GM18951 (cell line): ENCODE results near the gene TAC3.

Source experiments
- POLR2A ChIP-seq: IDR thresholded peaks from 4 replicates; pipeline ENCODE4 v1.6.1; 2011; ENCODE audit warnings: mild to moderate bottlenecking; ENCODE audit not compliant: insufficient read length, insufficient read depth; ENCODE audit errors: extremely low read depth
- in situ Hi-C: fragments of 300-500 bp; cut with MboI; formaldehyde crosslinking; loops from one replicate; pipeline ENCODE4 v1.12.0; 2022; ENCODE audit warnings: low sequenced_read_pairs, mixed read lengths, inconsistent platforms; ENCODE audit not compliant: unreplicated experiment

Gene TAC3

DNA sequence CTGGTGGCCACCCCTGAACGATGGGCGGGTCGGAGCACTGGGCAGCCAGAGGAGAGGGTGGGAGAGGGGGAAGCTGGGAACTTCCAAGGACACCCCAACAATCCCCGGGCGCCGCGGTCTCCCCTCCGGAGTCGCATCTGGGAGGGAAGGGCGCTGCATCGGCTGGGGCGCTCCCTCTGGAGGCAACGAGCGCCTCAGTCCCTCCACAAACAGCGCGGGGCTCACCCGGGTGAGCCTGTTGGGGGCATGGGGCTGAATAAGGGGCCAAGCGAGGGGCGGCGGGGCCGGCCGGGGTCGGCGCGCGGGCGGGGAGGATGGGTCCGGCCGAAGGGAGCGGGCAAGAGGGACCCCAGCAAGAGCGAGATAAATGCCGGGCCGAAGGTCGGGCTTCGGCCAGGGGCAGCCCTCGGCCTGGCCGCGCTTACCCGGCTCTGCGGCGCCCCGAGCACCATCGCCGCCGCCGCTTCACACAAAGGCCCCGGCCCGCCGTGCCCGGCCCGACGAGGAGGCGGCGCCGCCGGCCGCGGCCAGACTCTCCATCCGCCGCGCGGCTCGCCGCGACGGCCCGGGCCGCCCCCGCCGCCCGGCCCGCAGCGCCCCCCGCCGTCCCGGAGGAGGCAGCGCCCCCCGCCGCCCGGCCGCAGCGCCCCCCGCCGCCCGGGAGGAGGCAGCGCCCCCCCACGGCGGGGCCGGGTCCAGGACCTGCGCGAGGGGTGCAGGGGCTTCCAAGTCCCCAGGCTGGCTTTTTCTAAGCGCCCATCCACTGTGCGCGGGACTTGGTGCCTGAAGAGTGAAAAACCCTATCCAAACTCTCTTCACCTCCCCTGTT lies 10.1 kb downstream of the TAC3 start, which contains the start of gene ZBTB39:
Gene ZBTB39, minus strand, starts transcription at position 567 of the 829 bp plus-strand sequence. CDS start 1,629 bp downstream, outside the sequence.
- in situ Hi-C loops, result loop anchor here (10.0 kb wide), 1 partner anchor 109 kb away; the partner anchor contains the start of gene STAT6
- peak; percentile 78 for TF ChIP-seq POLR2A

- in situ Hi-C loops, result loop anchor here (10.0 kb wide), 1 partner anchor 110 kb away; the partner anchor contains the start of gene STAT6
- TF ChIP-seq POLR2A, result no peak
Observed at GRCh38 chr12:57004651-57005050, 11.7 kb downstream of the TAC3 start.

- in situ Hi-C loops, result loop anchor here (10.0 kb wide), 1 partner anchor 111 kb away; the partner anchor contains the start of gene STAT6
- TF ChIP-seq POLR2A, result no peak
Observed at GRCh38 chr12:57003395-57003794, 12.9 kb downstream of the TAC3 start.

DNA sequence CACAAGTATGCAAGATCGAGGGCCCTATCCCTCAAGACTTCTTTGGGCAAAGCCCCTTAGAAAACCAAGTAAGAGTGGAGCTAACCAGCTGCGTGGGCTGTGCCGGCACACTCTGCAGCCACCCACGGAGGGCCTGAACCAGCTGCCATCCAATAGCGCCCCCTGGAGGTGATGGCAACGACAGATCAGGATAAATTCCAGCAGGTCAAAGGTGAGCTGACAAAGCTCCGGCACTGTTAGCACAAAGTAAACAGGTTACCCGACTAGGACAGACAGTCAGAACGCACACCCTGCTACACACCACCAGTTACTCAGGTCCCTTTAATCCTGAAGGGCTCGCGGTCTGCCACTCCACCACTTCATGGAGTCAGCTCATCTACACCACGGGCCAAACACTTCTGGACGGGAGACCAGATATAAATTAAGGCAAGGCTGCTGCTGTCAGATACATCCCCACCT lies 14.9 kb downstream of the TAC3 start:
- in situ Hi-C loops, result loop anchor here (10.0 kb wide), 1 partner anchor 113 kb away; the partner anchor contains the start of gene STAT6
- TF ChIP-seq POLR2A, result no peak

DNA sequence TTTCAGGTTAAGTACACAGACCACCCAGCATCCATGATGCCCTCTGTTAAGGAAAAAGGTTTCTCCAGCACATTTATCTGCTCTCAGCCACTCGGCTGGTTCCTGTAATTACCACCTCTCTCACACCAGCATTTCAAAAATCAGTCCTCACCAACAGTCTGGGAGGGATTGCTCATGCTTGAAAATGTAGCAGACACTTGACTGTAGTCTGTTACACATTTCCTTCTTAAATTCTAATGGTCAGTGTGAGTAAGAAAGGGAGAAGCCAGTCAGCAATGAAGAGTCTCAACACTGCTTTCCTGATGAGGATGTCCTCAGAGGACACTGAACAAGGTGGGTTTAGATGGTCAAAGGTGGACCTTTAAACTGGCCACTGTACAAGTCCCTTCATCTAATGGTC lies 15.9 kb downstream of the TAC3 start:
- no peak for TF ChIP-seq POLR2A
- in situ Hi-C loops, result loop anchor here (10.0 kb wide), 1 partner anchor 114 kb away; the partner anchor contains the start of gene STAT6

- no peak for TF ChIP-seq POLR2A
- in situ Hi-C loops, result loop anchor here (25.0 kb wide), 1 partner anchor 487 kb away; the partner anchor contains the start of gene RBMS2
Observed at GRCh38 chr12:56999456-56999855, 16.9 kb downstream of the TAC3 start.

GRCh38 chr12:56998981-56999380 lies 17.3 kb downstream of the TAC3 start:
- in situ Hi-C loops, result loop anchor here (25.0 kb wide), 1 partner anchor 487 kb away; the partner anchor contains the start of gene RBMS2
- no peak for TF ChIP-seq POLR2A

- no peak for TF ChIP-seq POLR2A
- in situ Hi-C loops, result loop anchor here (25.0 kb wide), 1 partner anchor 486 kb away; the partner anchor contains the start of gene RBMS2
Observed at GRCh38 chr12:56998316-56998715, 18.0 kb downstream of the TAC3 start.

- in situ Hi-C loops, result loop anchor here (25.0 kb wide), 1 partner anchor 485 kb away; the partner anchor contains the start of gene RBMS2
- no peak for TF ChIP-seq POLR2A
Observed at GRCh38 chr12:56996793-56997545, 19.4 kb downstream of the TAC3 start.

- TF ChIP-seq POLR2A, result no peak
- in situ Hi-C loops, result loop anchor here (25.0 kb wide), 1 partner anchor 484 kb away; the partner anchor contains the start of gene RBMS2
Observed at GRCh38 chr12:56995930-56996496, 20.3 kb downstream of the TAC3 start.

DNA sequence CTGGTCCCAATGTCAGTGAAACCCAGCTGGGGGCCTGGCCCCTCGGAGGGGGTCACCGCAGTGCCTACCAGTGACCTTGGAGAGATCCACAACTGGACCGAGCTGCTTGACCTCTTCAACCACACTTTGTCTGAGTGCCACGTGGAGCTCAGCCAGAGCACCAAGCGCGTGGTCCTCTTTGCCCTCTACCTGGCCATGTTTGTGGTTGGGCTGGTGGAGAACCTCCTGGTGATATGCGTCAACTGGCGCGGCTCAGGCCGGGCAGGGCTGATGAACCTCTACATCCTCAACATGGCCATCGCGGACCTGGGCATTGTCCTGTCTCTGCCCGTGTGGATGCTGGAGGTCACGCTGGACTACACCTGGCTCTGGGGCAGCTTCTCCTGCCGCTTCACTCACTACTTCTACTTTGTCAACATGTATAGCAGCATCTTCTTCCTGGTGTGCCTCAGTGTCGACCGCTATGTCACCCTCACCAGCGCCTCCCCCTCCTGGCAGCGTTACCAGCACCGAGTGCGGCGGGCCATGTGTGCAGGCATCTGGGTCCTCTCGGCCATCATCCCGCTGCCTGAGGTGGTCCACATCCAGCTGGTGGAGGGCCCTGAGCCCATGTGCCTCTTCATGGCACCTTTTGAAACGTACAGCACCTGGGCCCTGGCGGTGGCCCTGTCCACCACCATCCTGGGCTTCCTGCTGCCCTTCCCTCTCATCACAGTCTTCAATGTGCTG lies 21.0 kb downstream of the TAC3 start:
- no peak for TF ChIP-seq POLR2A
- in situ Hi-C loops, result loop anchor here (25.0 kb wide), 1 partner anchor 483 kb away; the partner anchor contains the start of gene RBMS2
